HG03521 (cell line): ENCODE data around the gene HCFC2.

Source experiments
- ATAC-seq: cut with Tn5 transposase; IDR thresholded peaks from one replicate; pipeline ENCODE4 v1.9.1; 2021; ENCODE audit warnings: mild to moderate bottlenecking, moderate library complexity; ENCODE audit not compliant: unreplicated experiment

The HCFC2 gene

GRCh38 chr12:104152685-104153241 is 88.4 kb downstream of the HCFC2 start:
- no peak for ATAC-seq

- no peak for ATAC-seq
These were observed 90.0 kb downstream of the HCFC2 start for GRCh38 chr12:104154286-104154685.

- ATAC-seq: no peak
These were observed 90.5 kb downstream of the HCFC2 start for GRCh38 chr12:104154806-104155205.
